B cell (primary cell): Measurements from ENCODE around the gene PPM1J.

Source experiments
- CTCF ChIP-seq: fragments of 200-600 bp; IDR thresholded peaks from one replicate; pipeline ENCODE4 v1.8.0; 2022; ENCODE audit warnings: antibody characterized with exemption, mild to moderate bottlenecking
- EZH2 ChIP-seq: IDR thresholded peaks from 2 replicates; pipeline ENCODE4 v1.6.1; 2012; ENCODE audit warnings: borderline replicate concordance, low read depth, mild to moderate bottlenecking, moderate library complexity, low read length; ENCODE audit not compliant: insufficient read depth, poor library complexity, severe bottlenecking

- no peak for TF ChIP-seq CTCF
- TF ChIP-seq EZH2, result no peak
Measured at GRCh38 chr1:112702420-112703261, 12.5 kb downstream of the PPM1J start.
